A673 (cell line): ENCODE results near the gene SFXN1. TPM values are rescaled to one million over a fixed set of nuclear protein-coding genes. Genes with fewer than 3 reads are reported as not detected.

Source experiments
- BruUV-seq: library from RNA; stranded (reverse); fragments of 400-500 nt; replicated peaks from 2 replicates; lab custom pipeline; 2021; lab: Mats Ljungman, UMichigan
- CTCF ChIA-PET: fragments of 300-600 bp; sonication (Branson Sonifier 250); formaldehyde crosslinking; loops from one replicate; lab custom pipeline; 2022; ENCODE audit warnings: antibody characterized with exemption; lab: Charles Lee
- POLR2A ChIA-PET: fragments of 300-600 bp; sonication (Branson Sonifier 250); formaldehyde crosslinking; loops from one replicate; lab custom pipeline; 2022; ENCODE audit warnings: antibody characterized with exemption; ENCODE audit not compliant: low non-redundant PET; lab: Charles Lee
- DNase-seq: peaks from one replicate; pipeline ENCODE4 v3.0.0-alpha.2; 2015; ENCODE audit warnings: low spot score
- H3K27ac ChIP-seq: fragments of 200-600 bp; sonication (generic); 2 replicates; pipeline ENCODE4 v1.5.1; 2016; ENCODE audit warnings: mixed run types, low read depth, mild to moderate bottlenecking, mixed read lengths, antibody characterized with exemption, low read length; ENCODE audit not compliant: poor library complexity, severe bottlenecking
- H3K27me3 ChIP-seq: fragments of 200-600 bp; sonication (generic); replicated peaks from 2 replicates; pipeline ENCODE4 v1.6.1; 2017; ENCODE audit warnings: mixed run types, low read depth, mild to moderate bottlenecking, mixed read lengths, antibody characterized with exemption, low read length; ENCODE audit not compliant: insufficient read depth, poor library complexity
- H3K36me3 ChIP-seq: fragments of 200-600 bp; sonication (generic); 2 replicates; pipeline ENCODE4 v1.6.1; 2016; ENCODE audit warnings: mixed run types, mild to moderate bottlenecking, mixed read lengths, antibody characterized with exemption, low read length; ENCODE audit not compliant: insufficient read depth, poor library complexity, severe bottlenecking
- H3K4me1 ChIP-seq: fragments of 200-600 bp; sonication (generic); 2 replicates; pipeline ENCODE4 v1.6.1; 2017; ENCODE audit warnings: mixed run types, mild to moderate bottlenecking, mixed read lengths, antibody characterized with exemption, low read length; ENCODE audit not compliant: insufficient read depth, poor library complexity, severe bottlenecking
- H3K4me3 ChIP-seq: fragments of 200-600 bp; sonication (generic); 2 replicates; pipeline ENCODE4 v1.5.1; 2016; ENCODE audit warnings: low read depth, mixed run types, mild to moderate bottlenecking, mixed read lengths, low read length; ENCODE audit not compliant: poor library complexity, severe bottlenecking
- H3K9me3 ChIP-seq: fragments of 200-600 bp; sonication (generic); 2 replicates; pipeline ENCODE4 v1.6.1; 2016; ENCODE audit warnings: mixed run types, low read depth, mild to moderate bottlenecking, mixed read lengths, antibody characterized with exemption, low read length; ENCODE audit not compliant: poor library complexity, severe bottlenecking
- CTCF ChIP-seq: fragments of 300-800, 200-600 bp; sonication (generic); conservative IDR thresholded peaks from 2 replicates; pipeline ENCODE4 v1.5.1; 2017; ENCODE audit warnings: low read depth, mild to moderate bottlenecking, antibody characterized with exemption, low read length, moderate library complexity, mixed read lengths
- EZH2 ChIP-seq: fragments of 200-600 bp; sonication (generic); IDR thresholded peaks from 2 replicates; pipeline ENCODE4 v1.6.1; 2017; ENCODE audit warnings: borderline replicate concordance, low read depth, mild to moderate bottlenecking, mixed read lengths, antibody characterized with exemption, low read length; ENCODE audit not compliant: poor library complexity, severe bottlenecking
- intact Hi-C: fragments of 100-400 bp; cut with micrococcal nuclease; formaldehyde crosslinking; loops from one replicate; pipeline ENCODE4 v1.10.0; 2022; ENCODE audit not compliant: unreplicated experiment
- total RNA-seq: library from RNA; stranded (reverse); gene quantifications from 2 replicates; pipeline ENCODE4 v1.2.3, GENCODE V29; 2021

The SFXN1 gene
- total RNA-seq, 1 experiment from 2014 or later = 108 TPM

GRCh38 chr5:175523292-175523691 lies 44.9 kb downstream of the SFXN1 start:
- TF ChIP-seq EZH2 (no peak), CTCF (no peak)
- intact Hi-C loops = no loop called here
- POLR2A ChIA-PET = no interaction called here
- CTCF ChIA-PET = no interaction called here
- BruUV-seq = no TSS peak
- Histone ChIP-seq H3K4me3 (no peak overlapping the region), H3K4me1 (no peaks in the 10 kb centered on the region), H3K27me3 (no peaks in the 10 kb centered on the region), H3K36me3 (peaks cover 48% of the 10 kb centered on the region), H3K27ac (no peak overlapping the region), H3K9me3 (no peaks in the 10 kb centered on the region)
- DNase-seq = no peak

- Histone ChIP-seq H3K27ac (no peak overlapping the region), H3K4me3 (no peak overlapping the region), H3K27me3 (no peaks in the 10 kb centered on the region), H3K36me3 (peaks cover 41% of the 10 kb centered on the region), H3K9me3 (no peaks in the 10 kb centered on the region), H3K4me1 (no peaks in the 10 kb centered on the region)
- TF ChIP-seq CTCF = no peak
- TF ChIP-seq EZH2 = no peak
- DNase-seq = no peak
- ChIA-PET POLR2A (interaction anchor here (0.6 kb wide), 1 partner anchor 186 kb away, joined by 4 read pairs; no protein-coding TSS in a partner anchor), CTCF (no interaction called here)
- no TSS peak for BruUV-seq
- intact Hi-C loops = no loop called here
These were observed 45.9 kb downstream of the SFXN1 start for GRCh38 chr5:175524211-175524610.

DNA sequence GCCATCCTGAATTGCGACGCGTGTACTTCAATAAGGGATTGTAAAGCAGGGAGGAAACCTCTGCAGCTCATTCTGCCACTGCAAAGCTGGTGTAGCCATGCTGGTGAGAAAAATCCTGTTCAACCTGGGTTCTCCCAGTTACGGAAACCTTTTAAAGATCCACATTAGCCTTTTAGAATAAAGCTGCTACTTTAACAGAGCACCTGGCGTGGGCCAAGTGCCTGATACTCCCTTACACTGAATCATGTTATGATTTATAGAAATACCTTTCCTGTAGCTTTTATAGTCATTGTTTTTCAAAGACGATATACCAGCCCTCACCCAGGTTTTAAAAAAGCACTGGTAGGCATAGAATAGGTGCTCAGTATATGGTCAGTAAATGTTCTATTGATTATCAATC lies 48.3 kb downstream of the SFXN1 start:
- no TSS peak for BruUV-seq
- no peaks in the 10 kb centered on the region for H3K27me3 ChIP-seq
- POLR2A ChIA-PET = no interaction called here
- no peaks in the 10 kb centered on the region for H3K4me1 ChIP-seq
- no peak overlapping the region for H3K27ac ChIP-seq
- no peaks in the 10 kb centered on the region for H3K9me3 ChIP-seq
- H3K4me3 ChIP-seq = no peak overlapping the region
- CTCF ChIA-PET = no interaction called here
- intact Hi-C loops = no loop called here
- TF ChIP-seq EZH2 (no peak), CTCF (no peak)
- peaks cover 24% of the 10 kb centered on the region for H3K36me3 ChIP-seq
- DNase-seq = no peak
